Measurements from ENCODE around the gene PDGFC.

DNA sequence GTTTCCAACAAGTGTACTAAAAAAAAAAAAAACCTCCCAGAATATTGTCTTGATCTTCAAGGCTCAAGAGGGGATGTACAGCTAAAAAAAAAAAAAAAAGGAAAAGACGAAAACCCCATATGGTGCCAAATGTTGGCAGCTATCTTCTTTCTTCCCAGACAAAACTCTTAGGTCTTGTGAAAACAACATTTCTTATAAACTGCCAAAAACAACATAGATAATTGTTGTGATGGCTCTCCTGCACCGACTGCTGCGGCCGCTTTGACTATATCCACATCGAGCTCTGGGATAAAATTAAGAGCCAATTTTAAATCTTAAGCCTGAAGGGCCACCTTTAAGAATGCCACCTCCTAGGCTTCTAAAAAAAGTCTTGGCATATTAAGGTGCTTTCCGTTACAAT is 23.5 kb downstream of the PDGFC start:
- no peak for TF ChIP-seq CTCF (IDR thresholded peaks at IDR 0.05; ENCODE audit: low read length)
- no peak for TF ChIP-seq EZH2 (optimal IDR thresholded peaks at IDR 0.05; ENCODE audit: low read depth, low read length)

Measured in MM.1S (cell line).